HEK293 (cell line): ENCODE measurements around the gene SFMBT2.

Experiments
- CTCF ChIA-PET: fragments of 350-600 bp; formaldehyde crosslinking; extraction: SDS; loops from one replicate; lab custom pipeline; 2021; ENCODE audit warnings: antibody characterized with exemption; lab: Yijun Ruan, JAX
- POLR2A ChIA-PET: fragments of 300-600 bp; formaldehyde crosslinking; extraction: SDS; loops from one replicate; lab custom pipeline; 2020; ENCODE audit warnings: antibody characterized with exemption, inconsistent platforms; lab: Yijun Ruan, JAX
- H3K27ac ChIP-seq: fragments of 200-500 bp; sonication (Bioruptor generic); 2 replicates; pipeline ENCODE4 v1.5.1; 2014; ENCODE audit warnings: low read depth, low read length, control low read depth, inconsistent platforms; ENCODE audit errors: extremely low read depth
- H3K36me3 ChIP-seq, 2 experiments: fragments of 200-500 bp in 1 of 2; sonication (Bioruptor generic) in 1 of 2; 1 replicate in 1 of 2; 2 replicates in 1 of 2; pipeline ENCODE4 v1.5.1; 2014 to 2017; ENCODE audit warnings: inconsistent platforms in 2 of 2, low read length in 2 of 2; ENCODE audit not compliant: control insufficient read depth in 2 of 2, insufficient read depth in 1 of 2
- H3K4me1 ChIP-seq: fragments of 200-500 bp; sonication (Bioruptor generic); 2 replicates; pipeline ENCODE4 v1.5.1; 2014; ENCODE audit warnings: mild to moderate bottlenecking, low read length, inconsistent platforms; ENCODE audit not compliant: control insufficient read depth, insufficient read depth
- H3K4me3 ChIP-seq: 2 replicates; pipeline ENCODE4 v1.5.1; 2011; ENCODE audit warnings: low read depth, mild to moderate bottlenecking, control low read depth, low read length, moderate library complexity
- H3K9me3 ChIP-seq: fragments of 200-500 bp; sonication (Bioruptor generic); 2 replicates; pipeline ENCODE4 v1.5.1; 2014; ENCODE audit warnings: low read depth, low read length, inconsistent platforms; ENCODE audit not compliant: control insufficient read depth, insufficient read depth
- GLIS1 ChIP-seq: fragments of 450-650 bp; formaldehyde crosslinking; IDR thresholded peaks from 2 replicates; pipeline ENCODE4 v1.5.1; 2016; ENCODE audit warnings: missing biosample characterization, missing genetic modification characterization
- HOXC10 ChIP-seq: sonication (generic); formaldehyde crosslinking; IDR thresholded peaks from 2 replicates; pipeline ENCODE4 v1.8.1; 2023; ENCODE audit warnings: mild to moderate bottlenecking, missing genetic modification reagents
- PRDM10 ChIP-seq: fragments of 450-650 bp; formaldehyde crosslinking; IDR thresholded peaks from 2 replicates; pipeline ENCODE4 v1.5.1; 2016; ENCODE audit warnings: missing biosample characterization, missing genetic modification characterization
- PRDM6 ChIP-seq: fragments of 450-650 bp; formaldehyde crosslinking; IDR thresholded peaks from 2 replicates; pipeline ENCODE4 v1.5.1; 2017; ENCODE audit warnings: missing biosample characterization, missing genetic modification characterization
- SP3 ChIP-seq: fragments of 450-650 bp; formaldehyde crosslinking; IDR thresholded peaks from 2 replicates; pipeline ENCODE4 v1.5.1; 2016; ENCODE audit warnings: missing biosample characterization, missing genetic modification characterization
- SP7 ChIP-seq: fragments of 450-650 bp; formaldehyde crosslinking; IDR thresholded peaks from 2 replicates; pipeline ENCODE4 v1.5.1; 2016; ENCODE audit warnings: missing biosample characterization, missing genetic modification characterization
- TCF7L2 ChIP-seq: IDR thresholded peaks from 2 replicates; pipeline ENCODE4 v1.6.1; 2011; ENCODE audit warnings: low read depth, mild to moderate bottlenecking, inconsistent platforms, low read length, moderate library complexity, borderline replicate concordance
- WT1 ChIP-seq: fragments of 450-650 bp; formaldehyde crosslinking; IDR thresholded peaks from 2 replicates; pipeline ENCODE4 v1.5.1; 2016; ENCODE audit warnings: missing biosample characterization, missing genetic modification characterization
- ZBTB48 ChIP-seq: fragments of 450-650 bp; formaldehyde crosslinking; IDR thresholded peaks from 2 replicates; pipeline ENCODE4 v1.5.1; 2016; ENCODE audit warnings: missing biosample characterization, missing genetic modification characterization
- ZEB2 ChIP-seq: fragments of 450-650 bp; formaldehyde crosslinking; IDR thresholded peaks from 2 replicates; pipeline ENCODE4 v1.5.1; 2016; ENCODE audit warnings: missing biosample characterization, missing genetic modification characterization
- ZFP37 ChIP-seq: fragments of 450-650 bp; formaldehyde crosslinking; IDR thresholded peaks from 2 replicates; pipeline ENCODE4 v1.5.1; 2016; ENCODE audit warnings: missing biosample characterization, missing genetic modification characterization
- ZIC2 ChIP-seq: fragments of 450-650 bp; formaldehyde crosslinking; IDR thresholded peaks from 2 replicates; pipeline ENCODE4 v1.5.1; 2016; ENCODE audit warnings: missing biosample characterization, missing genetic modification characterization
- ZNF114 ChIP-seq: fragments of 450-650 bp; formaldehyde crosslinking; IDR thresholded peaks from 2 replicates; pipeline ENCODE4 v1.5.0; 2017; ENCODE audit warnings: missing biosample characterization, missing genetic modification characterization
- ZNF16 ChIP-seq: fragments of 450-650 bp; formaldehyde crosslinking; IDR thresholded peaks from 2 replicates; pipeline ENCODE4 v1.5.1; 2016; ENCODE audit warnings: low read depth, missing biosample characterization, missing genetic modification characterization
- ZNF184 ChIP-seq: fragments of 450-650 bp; IDR thresholded peaks from 2 replicates; pipeline ENCODE4 v1.5.1; 2018; ENCODE audit warnings: missing biosample characterization, mild to moderate bottlenecking, missing genetic modification characterization
- ZNF248 ChIP-seq: fragments of 450-650 bp; formaldehyde crosslinking; IDR thresholded peaks from 2 replicates; pipeline ENCODE4 v1.5.1; 2017; ENCODE audit warnings: missing biosample characterization, missing genetic modification characterization
- ZNF26 ChIP-seq: fragments of 450-650 bp; formaldehyde crosslinking; IDR thresholded peaks from 2 replicates; pipeline ENCODE4 v1.5.1; 2016; ENCODE audit warnings: missing biosample characterization, missing genetic modification characterization
- ZNF274 ChIP-seq, 2 experiments: fragments of 200-500 bp in 1 of 2; fragments of 450-650 bp in 1 of 2; sonication (Bioruptor generic) in 1 of 2; formaldehyde crosslinking in 1 of 2; IDR thresholded peaks; 2 replicates each; pipeline versions ENCODE4 v1.5.1 to v1.6.1; 2014 to 2016; ENCODE audit warnings: borderline replicate concordance in 1 of 2, inconsistent platforms in 1 of 2, low read length in 1 of 2, missing biosample characterization in 1 of 2, missing genetic modification characterization in 1 of 2
- ZNF324 ChIP-seq: fragments of 450-650 bp; formaldehyde crosslinking; IDR thresholded peaks from 2 replicates; pipeline ENCODE4 v1.5.1; 2016; ENCODE audit warnings: missing biosample characterization, missing genetic modification characterization
- ZNF366 ChIP-seq: fragments of 450-650 bp; formaldehyde crosslinking; conservative IDR thresholded peaks from 2 replicates; pipeline ENCODE4 v1.5.1; 2016; ENCODE audit warnings: missing biosample characterization, missing genetic modification characterization
- ZNF398 ChIP-seq: fragments of 450-650 bp; formaldehyde crosslinking; IDR thresholded peaks from 2 replicates; pipeline ENCODE4 v1.5.1; 2017; ENCODE audit warnings: missing biosample characterization, missing genetic modification characterization
- ZNF433 ChIP-seq: fragments of 450-650 bp; formaldehyde crosslinking; IDR thresholded peaks from 2 replicates; pipeline ENCODE4 v1.5.1; 2016; ENCODE audit warnings: missing biosample characterization, missing genetic modification characterization, low read depth
- ZNF626 ChIP-seq: fragments of 450-650 bp; sonication (Bioruptor Pico); formaldehyde crosslinking; IDR thresholded peaks from 2 replicates; pipeline ENCODE4 v1.5.1; 2018; ENCODE audit warnings: missing biosample characterization, missing genetic modification characterization, inconsistent platforms
- ZNF639 ChIP-seq: fragments of 450-650 bp; formaldehyde crosslinking; IDR thresholded peaks from 2 replicates; pipeline ENCODE4 v1.5.1; 2016; ENCODE audit warnings: missing biosample characterization, missing genetic modification characterization
- ZNF777 ChIP-seq: fragments of 450-650 bp; formaldehyde crosslinking; IDR thresholded peaks from 2 replicates; pipeline ENCODE4 v1.5.1; 2017; ENCODE audit warnings: missing biosample characterization, missing genetic modification characterization, borderline replicate concordance
- ZNF792 ChIP-seq: fragments of 450-650 bp; formaldehyde crosslinking; IDR thresholded peaks from 2 replicates; pipeline ENCODE4 v1.5.1; 2016; ENCODE audit warnings: missing biosample characterization, missing genetic modification characterization

SFMBT2 gene

GRCh38 chr10:7438196-7438986 is 27.6 kb upstream of the SFMBT2 start (continued):
- TF ChIP-seq PRDM10 (tag by site-specific recombination) (peak; percentile 78), SP3 (tag by site-specific recombination) (no peak), ZNF398 (tag by site-specific recombination) (peak; percentile 9; the same call in 1 of the 2 replicates), WT1 (tag by site-specific recombination) (peak; percentile 58), ZNF274 (IDR thresholded peaks at IDR 0.05; ENCODE audit: low read length) (no peak), ZNF274 (tag by site-specific recombination; IDR thresholded peaks at IDR 0.05; ENCODE audit: borderline replicate concordance) (no peak), ZNF792 (tag by site-specific recombination) (peak; percentile 96; the same call in 1 of the 2 replicates), ZFP37 (tag by site-specific recombination) (no peak), ZNF248 (tag by site-specific recombination) (no peak), ZNF777 (tag by site-specific recombination) (no peak), ZNF626 (tag by site-specific recombination) (no peak), GLIS1 (tag by site-specific recombination) (peak; percentile 54)

- ChIA-PET CTCF (interaction anchor here (0.7 kb wide), 1 partner anchor 311 kb away, joined by 5 read pairs; no protein-coding TSS in a partner anchor), POLR2A (no interaction called here)
- H3K36me3 ChIP-seq = no peaks in the 10 kb centered on the region
- H3K4me1 ChIP-seq = peaks cover 15% of the 10 kb centered on the region
- H3K4me3 ChIP-seq = no peak overlapping the region
- H3K9me3 ChIP-seq = no peaks in the 10 kb centered on the region
- no peak overlapping the region for H3K27ac ChIP-seq
- TF ChIP-seq ZIC2 (tag by site-specific recombination) = no peak
- TF ChIP-seq TCF7L2 = no peak
- peak; percentile 29 for TF ChIP-seq PRDM6 (tag by site-specific recombination)
- TF ChIP-seq ZNF366 (tag by site-specific recombination) = 0 out of 2 replicates have a peak, but pooled peaks have one; percentile 17
- TF ChIP-seq ZNF184 (tag by site-specific recombination) = 0 out of 2 replicates have a peak, but pooled peaks have one; percentile 51
- no peak for TF ChIP-seq ZNF433 (tag by site-specific recombination)
- TF ChIP-seq ZNF114 (tag by site-specific recombination) = no peak
- no peak for TF ChIP-seq ZNF16
- TF ChIP-seq ZNF26 (tag by site-specific recombination) = no peak
- peak; percentile 78 for TF ChIP-seq ZEB2 (tag by site-specific recombination)
- 0 out of 2 replicates have a peak, but pooled peaks have one; percentile 14 for TF ChIP-seq ZNF639 (tag by site-specific recombination)
- TF ChIP-seq ZNF324 (tag by site-specific recombination) = no peak
- no peak for TF ChIP-seq ZBTB48 (tag by site-specific recombination)
- no peak for TF ChIP-seq SP7
- TF ChIP-seq HOXC10 = no peak
These were observed 25.8 kb upstream of the SFMBT2 start for GRCh38 chr10:7436490-7437100.
